PC-9 (cell line): ENCODE data around the gene LRP1. TPM values are rescaled to one million over a fixed set of nuclear protein-coding genes. Genes with fewer than 3 reads are reported as not detected.

ENCODE experiments used
- BruUV-seq: library from RNA; stranded (reverse); fragments of 400-500 nt; replicated peaks from 2 replicates; lab custom pipeline; 2021; lab: Mats Ljungman, UMichigan
- CTCF ChIA-PET: fragments of 300-600 bp; sonication (Branson Sonifier 250); formaldehyde crosslinking; loops from one replicate; lab custom pipeline; 2022; ENCODE audit warnings: antibody characterized with exemption; lab: Charles Lee
- POLR2A ChIA-PET: fragments of 300-600 bp; sonication (Branson Sonifier 250); formaldehyde crosslinking; loops from one replicate; lab custom pipeline; 2022; ENCODE audit warnings: antibody characterized with exemption; ENCODE audit not compliant: unreplicated experiment; lab: Charles Lee
- DNase-seq, 2 experiments: peaks; one replicate each; pipeline versions ENCODE4 v3.0.0 to v3.0.0-alpha.2; 2015 to 2022; ENCODE audit warnings: mixed read lengths in 1 of 2
- H2AFZ ChIP-seq: fragments of 200-600 bp; sonication (generic); 2 replicates; pipeline ENCODE4 v1.8.1; 2017; ENCODE audit warnings: antibody characterized with exemption
- H3F3A ChIP-seq: fragments of 200-600 bp; sonication (generic); 2 replicates; pipeline ENCODE4 v1.8.1; 2017; ENCODE audit warnings: antibody characterized with exemption, mild to moderate bottlenecking, low read depth; ENCODE audit not compliant: insufficient read depth
- H3K27ac ChIP-seq: fragments of 200-600 bp; sonication (generic); 2 replicates; pipeline ENCODE4 v1.6.1; 2016; ENCODE audit warnings: mixed run types
- H3K27me3 ChIP-seq: fragments of 200-600 bp; sonication (generic); 2 replicates; pipeline ENCODE4 v1.6.1; 2016; ENCODE audit warnings: low read depth, mixed run types; ENCODE audit not compliant: insufficient read depth
- H3K36me3 ChIP-seq: fragments of 200-600 bp; sonication (generic); 2 replicates; pipeline ENCODE4 v1.6.1; 2016; ENCODE audit warnings: low read depth, mixed run types
- H3K4me1 ChIP-seq: fragments of 200-600 bp; sonication (generic); replicated peaks from 2 replicates; pipeline ENCODE4 v1.6.1; 2016; ENCODE audit warnings: mixed run types; ENCODE audit not compliant: insufficient read depth
- H3K4me2 ChIP-seq: fragments of 200-600 bp; sonication (generic); 2 replicates; pipeline ENCODE4 v1.6.1; 2017; ENCODE audit warnings: mixed run types
- H3K4me3 ChIP-seq: fragments of 200-600 bp; sonication (generic); 2 replicates; pipeline ENCODE4 v1.6.1; 2016; ENCODE audit warnings: mixed run types
- H3K79me2 ChIP-seq: fragments of 200-600 bp; sonication (generic); 2 replicates; pipeline ENCODE4 v1.6.1; 2017; ENCODE audit warnings: low read depth, mixed run types
- H3K9me2 ChIP-seq: fragments of 200-600 bp; sonication (generic); 2 replicates; pipeline ENCODE4 v1.8.1; 2017; ENCODE audit warnings: mild to moderate bottlenecking; ENCODE audit not compliant: insufficient read depth
- H3K9me3 ChIP-seq: fragments of 200-600 bp; sonication (generic); 2 replicates; pipeline ENCODE4 v1.8.1; 2016; ENCODE audit warnings: low read depth; ENCODE audit not compliant: insufficient read depth
- H4K20me1 ChIP-seq: fragments of 200-600 bp; sonication (generic); 2 replicates; pipeline ENCODE4 v1.8.1; 2017; ENCODE audit not compliant: insufficient read depth
- EZH2 ChIP-seq: fragments of 200-600 bp; sonication (generic); IDR thresholded peaks from 2 replicates; pipeline ENCODE4 v1.8.0; 2017; ENCODE audit warnings: antibody characterized with exemption, low read depth
- intact Hi-C: fragments of 100-400 bp; cut with micrococcal nuclease; formaldehyde crosslinking; loops from one replicate; pipeline ENCODE4 v1.10.0; 2022; ENCODE audit not compliant: unreplicated experiment
- total RNA-seq: library from RNA; stranded (reverse); gene quantifications from 2 replicates; pipeline ENCODE4 v1.2.3, GENCODE V29; 2021
- TF ChIP-seq, protein P1 (sequence below): fragments of 200-600 bp; sonication (generic); conservative IDR thresholded peaks from 2 replicates; pipeline ENCODE4 v1.6.1; 2017; ENCODE audit warnings: mixed run types, antibody characterized with exemption, mild to moderate bottlenecking, moderate library complexity

Gene LRP1
- total RNA-seq, 1 experiment from 2014 or later, result 51.4 TPM

DNA sequence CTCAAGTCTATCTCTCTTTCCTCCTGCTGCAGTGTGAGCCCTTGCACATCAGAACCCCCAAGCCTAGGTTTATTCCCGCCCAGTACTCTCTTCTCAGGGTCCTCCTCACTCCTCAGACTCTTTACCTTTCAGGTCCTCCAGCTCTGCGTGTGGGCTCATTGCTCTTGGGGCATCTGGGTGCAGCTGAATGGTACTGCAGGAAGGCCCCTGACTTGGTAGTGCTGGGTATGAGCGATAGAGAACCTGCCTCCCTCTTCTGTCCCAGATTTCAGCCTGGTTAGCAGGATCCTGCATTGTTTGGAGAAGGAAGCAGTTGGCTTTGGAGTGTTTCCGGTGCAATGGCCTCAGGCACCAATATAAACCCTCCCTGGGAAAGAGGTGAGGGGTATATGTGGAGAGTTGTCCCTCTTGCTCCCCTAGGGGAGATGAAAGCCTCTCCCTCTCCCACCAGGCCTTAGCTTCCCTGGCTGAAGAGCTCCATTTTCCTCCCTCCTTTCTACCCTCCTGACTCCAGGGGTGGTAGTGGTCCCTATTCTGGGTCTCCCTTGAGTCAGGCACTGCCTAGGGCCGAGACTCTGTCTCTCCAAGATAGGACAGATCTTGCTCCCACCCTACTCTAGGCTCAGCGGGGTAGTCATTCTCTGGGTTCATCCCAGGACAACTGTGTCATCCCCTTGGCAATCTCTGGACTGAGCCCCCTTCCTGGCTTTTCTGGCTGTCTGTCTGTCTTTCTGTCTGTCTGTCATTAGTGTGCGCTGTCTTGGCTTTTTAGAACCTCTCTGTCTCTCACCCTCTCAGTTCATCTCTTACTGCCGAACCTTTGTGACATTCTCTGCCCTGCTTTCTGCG is 3.8 kb downstream of the LRP1 start:
- H3K27ac ChIP-seq, result no peak overlapping the region
- no peaks in the 10 kb centered on the region for H3K79me2 ChIP-seq
- TF ChIP-seq EZH2, result no peak
- TF ChIP-seq, protein P1, sequence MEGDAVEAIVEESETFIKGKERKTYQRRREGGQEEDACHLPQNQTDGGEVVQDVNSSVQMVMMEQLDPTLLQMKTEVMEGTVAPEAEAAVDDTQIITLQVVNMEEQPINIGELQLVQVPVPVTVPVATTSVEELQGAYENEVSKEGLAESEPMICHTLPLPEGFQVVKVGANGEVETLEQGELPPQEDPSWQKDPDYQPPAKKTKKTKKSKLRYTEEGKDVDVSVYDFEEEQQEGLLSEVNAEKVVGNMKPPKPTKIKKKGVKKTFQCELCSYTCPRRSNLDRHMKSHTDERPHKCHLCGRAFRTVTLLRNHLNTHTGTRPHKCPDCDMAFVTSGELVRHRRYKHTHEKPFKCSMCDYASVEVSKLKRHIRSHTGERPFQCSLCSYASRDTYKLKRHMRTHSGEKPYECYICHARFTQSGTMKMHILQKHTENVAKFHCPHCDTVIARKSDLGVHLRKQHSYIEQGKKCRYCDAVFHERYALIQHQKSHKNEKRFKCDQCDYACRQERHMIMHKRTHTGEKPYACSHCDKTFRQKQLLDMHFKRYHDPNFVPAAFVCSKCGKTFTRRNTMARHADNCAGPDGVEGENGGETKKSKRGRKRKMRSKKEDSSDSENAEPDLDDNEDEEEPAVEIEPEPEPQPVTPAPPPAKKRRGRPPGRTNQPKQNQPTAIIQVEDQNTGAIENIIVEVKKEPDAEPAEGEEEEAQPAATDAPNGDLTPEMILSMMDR, result no peak
- ChIA-PET CTCF (no interaction called here), POLR2A (interaction anchor here (0.6 kb wide), 2 partner anchors 23 to 61 kb away, joined by 4 to 5 read pairs; no protein-coding TSS in a partner anchor)
- DNase-seq, result no peak
- no peaks in the 10 kb centered on the region for H3K27me3 ChIP-seq
- H3K4me1 ChIP-seq, result peaks cover under 1% of the 10 kb centered on the region
- H2AFZ ChIP-seq, result no peak overlapping the region
- BruUV-seq, result no TSS peak
- H3K9me3 ChIP-seq, result no peaks in the 10 kb centered on the region
- H3K9me2 ChIP-seq, result no peaks in the 10 kb centered on the region
- no peaks in the 10 kb centered on the region for H3K36me3 ChIP-seq
- H4K20me1 ChIP-seq, result no peaks in the 10 kb centered on the region
- intact Hi-C loops, result no loop called here
- H3K4me2 ChIP-seq, result no peak overlapping the region
- H3K4me3 ChIP-seq, result no peak overlapping the region
- peaks cover 9% of the 10 kb centered on the region for H3F3A ChIP-seq

DNA sequence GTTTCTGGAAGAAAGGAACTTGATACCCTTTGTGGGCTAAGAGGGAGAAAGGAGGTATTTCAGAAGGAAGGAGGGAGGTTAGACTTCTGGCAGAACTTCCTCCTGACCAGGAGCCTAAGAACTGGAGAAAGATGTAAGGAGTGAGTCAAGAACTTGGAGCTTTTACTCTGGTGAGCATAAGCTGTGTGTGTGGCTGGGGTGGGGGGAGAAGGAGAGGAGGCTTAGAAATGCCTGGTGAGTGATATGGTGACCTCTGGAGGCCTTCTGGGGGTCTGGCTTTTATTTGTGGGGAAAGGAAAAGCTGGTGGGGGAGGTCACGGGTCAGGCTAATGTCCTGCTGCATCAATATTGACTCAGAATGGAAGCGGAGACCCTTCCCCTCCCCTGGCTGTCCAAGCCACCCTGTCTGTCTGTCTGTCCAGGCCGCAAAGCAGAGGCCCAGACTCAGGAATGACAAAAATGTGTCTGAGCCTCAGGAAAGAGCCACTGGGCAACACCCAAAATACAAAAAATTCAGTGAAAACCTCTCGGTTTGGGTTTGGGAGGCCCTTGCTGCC is 4.8 kb downstream of the LRP1 start:
- BruUV-seq, result no TSS peak
- H3K27me3 ChIP-seq, result no peaks in the 10 kb centered on the region
- H4K20me1 ChIP-seq, result no peaks in the 10 kb centered on the region
- DNase-seq, result no peak
- intact Hi-C loops, result no loop called here
- no peak overlapping the region for H3K4me3 ChIP-seq
- no peaks in the 10 kb centered on the region for H3K36me3 ChIP-seq
- H3F3A ChIP-seq, result peaks cover 6% of the 10 kb centered on the region; the same call in 1 of the 2 replicates
- no peak overlapping the region for H2AFZ ChIP-seq
- H3K27ac ChIP-seq, result no peak overlapping the region
- no peaks in the 10 kb centered on the region for H3K79me2 ChIP-seq
- POLR2A ChIA-PET, result no interaction called here
- CTCF ChIA-PET, result interaction anchor here (0.7 kb wide), 1 partner anchor 43 kb away, joined by 5 read pairs; no protein-coding TSS in a partner anchor
- no peak overlapping the region for H3K4me2 ChIP-seq
- TF ChIP-seq, protein P1, result no peak
- TF ChIP-seq EZH2, result no peak
- no peaks in the 10 kb centered on the region for H3K9me2 ChIP-seq
- H3K9me3 ChIP-seq, result no peaks in the 10 kb centered on the region
- no peaks in the 10 kb centered on the region; the same call in 1 of the 2 replicates for H3K4me1 ChIP-seq

DNA sequence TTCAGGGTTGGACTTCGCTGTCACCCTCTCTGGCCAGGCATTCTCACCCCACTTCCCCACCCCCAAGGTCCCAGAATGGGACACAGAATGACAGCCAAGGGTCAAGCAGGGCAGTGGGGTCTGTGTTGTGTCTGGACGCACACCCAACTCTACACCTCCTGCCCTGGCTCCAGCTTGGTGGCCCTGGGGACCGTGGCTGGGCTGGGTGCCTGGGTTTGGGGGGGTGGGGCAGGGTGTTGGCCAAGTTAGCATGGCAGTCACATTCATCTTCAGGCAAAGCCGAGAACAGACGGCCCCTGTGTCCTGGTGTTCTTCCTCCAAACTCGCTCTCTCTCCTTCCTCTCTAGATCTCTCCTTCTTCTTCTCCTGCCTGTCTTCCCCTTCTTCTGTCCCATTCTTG is 5.6 kb downstream of the LRP1 start:
- Histone ChIP-seq H3K9me2 (no peaks in the 10 kb centered on the region), H3K4me1 (peaks cover 5% of the 10 kb centered on the region), H3K9me3 (no peaks in the 10 kb centered on the region), H4K20me1 (no peaks in the 10 kb centered on the region), H3K36me3 (no peaks in the 10 kb centered on the region), H3K4me2 (no peak overlapping the region), H2AFZ (no peak overlapping the region), H3K79me2 (no peaks in the 10 kb centered on the region), H3K27me3 (no peaks in the 10 kb centered on the region), H3K4me3 (no peak overlapping the region), H3F3A (peaks cover 6% of the 10 kb centered on the region; the same call in 1 of the 2 replicates), H3K27ac (no peak overlapping the region)
- POLR2A ChIA-PET, result no interaction called here
- no TSS peak for BruUV-seq
- CTCF ChIA-PET, result no interaction called here
- TF ChIP-seq EZH2, result no peak
- TF ChIP-seq, protein P1, result no peak
- intact Hi-C loops, result no loop called here
- DNase-seq, result no peak
